NCI-H2196 (cell line): Measurements from ENCODE around the gene GPRIN1.

ENCODE experiments used
- DNase-seq: peaks from one replicate; lab custom pipeline; 2025; ENCODE audit not compliant: unreplicated experiment; lab: John Stamatoyannopoulos, UW

Gene GPRIN1

DNA sequence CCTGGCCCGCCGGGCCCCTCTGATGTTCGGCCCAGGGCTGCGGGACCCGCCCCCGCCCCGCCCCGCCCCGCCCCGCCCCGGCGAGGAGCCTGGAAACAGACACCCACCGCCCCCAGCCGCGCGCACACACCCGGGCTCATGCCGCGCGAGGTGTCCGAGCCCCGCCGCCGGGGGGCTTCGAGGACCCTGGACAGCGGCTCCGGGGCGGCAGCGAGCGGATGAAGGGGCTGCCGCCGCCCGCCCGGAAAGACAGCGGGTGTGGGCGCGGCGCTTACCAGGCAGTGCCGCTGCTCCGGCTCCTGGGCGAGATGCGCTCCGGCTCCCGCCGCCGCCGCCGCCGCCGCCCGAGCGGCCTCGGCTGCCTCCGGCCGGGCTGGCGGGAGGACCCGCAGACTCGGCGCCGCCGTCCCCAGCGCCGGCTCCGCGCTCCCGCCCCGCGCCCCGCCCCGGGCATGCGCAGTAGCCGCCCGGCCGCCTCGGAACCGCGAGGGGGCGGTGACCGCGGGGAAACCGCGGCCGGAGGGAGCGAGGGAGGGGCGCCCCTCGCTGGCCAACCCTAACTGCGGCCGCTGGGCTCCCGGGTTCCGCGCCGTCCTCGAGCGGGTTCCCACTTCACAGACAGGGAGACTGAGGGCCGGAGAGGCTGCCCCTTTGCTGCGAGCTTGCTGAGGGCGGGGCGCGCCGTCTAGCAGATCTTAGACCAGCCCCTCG is at the start of gene GPRIN1:
GPRIN1 (minus strand) TSS at position 433 of the 711 bp plus-strand sequence. CDS start 10,322 bp downstream, outside the sequence.
- peak; percentile 90 for DNase-seq

DNA sequence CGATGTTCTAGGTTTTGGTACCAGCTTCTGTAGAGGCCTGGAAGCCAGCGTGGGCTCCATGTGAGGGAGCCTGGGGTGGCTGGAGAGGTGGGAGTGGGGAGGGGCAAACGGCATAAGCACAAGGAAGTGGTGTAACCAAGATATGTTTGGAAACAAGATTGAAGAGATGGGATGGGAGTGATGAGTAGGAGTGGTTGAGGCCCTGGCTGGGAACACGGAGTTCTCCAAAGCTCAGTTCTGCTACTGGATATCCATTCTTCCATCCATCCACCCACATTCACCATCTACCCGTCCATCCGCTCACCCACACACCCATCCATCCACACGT is 49.5 kb upstream of the GPRIN1 start:
- no peak for DNase-seq

GRCh38 chr5:176658817-176659511 is 49.0 kb upstream of the GPRIN1 start:
- peak; percentile 32 for DNase-seq

DNA sequence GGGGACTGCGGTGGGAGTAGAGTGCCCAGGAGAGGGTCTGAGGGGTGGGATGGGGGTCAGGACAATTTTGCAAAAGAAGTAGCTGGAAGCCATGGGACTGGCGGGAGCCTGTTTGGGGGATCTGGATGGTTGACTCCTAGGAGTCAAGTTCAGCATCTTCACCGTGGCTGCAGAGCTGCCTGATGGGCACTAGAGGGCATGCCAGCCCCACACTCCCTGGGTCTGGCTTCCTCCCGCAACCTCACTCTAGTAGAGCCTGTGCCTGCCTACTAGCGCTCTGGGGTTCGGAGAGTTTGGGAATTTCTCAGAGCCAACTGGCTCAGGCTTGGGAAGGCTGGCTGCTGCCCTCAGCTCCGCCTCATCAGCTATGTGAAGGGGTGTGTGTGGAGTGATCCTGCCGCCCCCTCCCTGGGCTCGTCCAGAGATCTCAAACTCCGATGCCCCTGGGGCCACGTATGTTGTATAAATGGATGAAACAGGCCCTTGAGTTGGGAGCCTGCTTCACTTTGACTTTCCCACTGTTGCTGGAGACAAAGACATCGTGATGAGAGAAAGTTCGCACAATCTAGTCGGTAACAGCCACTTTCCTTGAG is 48.1 kb upstream of the GPRIN1 start:
- DNase-seq, result peak; percentile 79

GRCh38 chr5:176656467-176656990 is 46.6 kb upstream of the GPRIN1 start:
- DNase-seq, result no peak

- DNase-seq, result no peak
Observed at GRCh38 chr5:176654856-176655255, 44.9 kb upstream of the GPRIN1 start.

DNA sequence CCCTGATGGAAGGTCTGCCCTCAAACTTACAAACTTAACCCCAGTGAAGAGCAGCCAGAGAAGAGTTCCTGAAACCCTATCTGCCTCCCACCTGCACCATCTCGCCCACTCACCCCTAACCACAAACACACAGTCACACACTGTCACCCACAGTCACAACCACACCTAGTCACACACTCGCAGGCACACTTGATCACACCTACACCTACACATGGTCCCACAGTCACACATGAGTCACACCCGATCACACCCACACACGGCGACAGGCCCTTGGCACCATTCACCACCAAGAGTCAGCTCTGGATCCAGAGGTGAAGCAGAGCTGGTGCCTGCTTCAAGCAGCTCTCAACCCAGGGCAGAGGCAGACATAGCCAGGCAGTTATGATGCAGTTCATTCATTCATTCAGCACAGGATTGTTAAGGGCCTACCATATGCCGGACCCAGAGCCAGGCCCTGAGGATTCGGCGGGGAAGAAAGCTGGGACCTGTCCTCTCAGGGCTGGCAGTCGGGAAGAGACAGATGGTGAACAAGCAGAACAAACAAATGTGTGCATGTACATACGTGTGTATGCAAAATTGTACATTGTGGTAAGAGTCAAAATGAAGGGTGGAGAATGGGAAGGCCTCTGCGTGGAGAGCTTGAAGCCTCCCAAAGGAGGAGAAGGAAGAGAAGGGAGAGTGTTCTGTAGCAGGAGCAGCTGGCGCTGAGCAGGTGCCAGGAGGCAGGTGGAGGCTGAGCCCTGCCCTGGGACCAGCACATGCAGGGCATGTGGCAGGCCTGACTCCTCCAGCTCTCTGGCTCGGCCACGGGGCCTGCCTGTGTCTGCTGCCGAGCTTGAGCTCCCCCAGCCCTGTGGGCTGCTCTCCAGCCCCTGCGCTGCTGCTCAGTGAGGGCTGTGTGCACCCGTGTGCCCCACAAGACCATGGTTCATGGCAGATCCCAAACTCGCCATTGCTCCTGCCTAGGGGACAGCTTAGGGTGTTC is 43.7 kb upstream of the GPRIN1 start:
- DNase-seq, result peak; percentile 35

DNA sequence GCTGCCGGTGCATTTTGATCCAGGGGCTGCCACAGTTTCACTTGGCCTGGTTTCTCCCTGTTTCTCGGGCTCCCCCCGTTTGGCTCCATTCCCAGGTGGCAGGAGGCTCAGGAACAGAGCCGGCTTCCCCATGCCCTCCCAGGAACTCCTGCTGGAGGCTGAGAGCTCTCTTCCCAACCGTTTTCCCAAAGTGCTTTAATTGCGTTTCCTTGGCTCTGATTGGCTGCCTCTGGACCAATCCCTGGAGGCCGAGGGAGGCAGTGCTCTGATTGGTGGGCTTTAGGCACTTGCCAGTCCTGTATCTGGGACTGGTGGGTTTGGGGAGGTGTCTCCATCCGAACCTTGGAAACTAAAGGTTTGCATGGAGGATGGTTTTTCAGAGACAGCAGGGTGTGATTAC is 42.2 kb upstream of the GPRIN1 start:
- DNase-seq, result no peak

- no peak for DNase-seq
Observed at GRCh38 chr5:176651472-176651980, 41.6 kb upstream of the GPRIN1 start.

GRCh38 chr5:176650354-176650884 is 40.5 kb upstream of the GPRIN1 start:
- DNase-seq, result no peak

DNA sequence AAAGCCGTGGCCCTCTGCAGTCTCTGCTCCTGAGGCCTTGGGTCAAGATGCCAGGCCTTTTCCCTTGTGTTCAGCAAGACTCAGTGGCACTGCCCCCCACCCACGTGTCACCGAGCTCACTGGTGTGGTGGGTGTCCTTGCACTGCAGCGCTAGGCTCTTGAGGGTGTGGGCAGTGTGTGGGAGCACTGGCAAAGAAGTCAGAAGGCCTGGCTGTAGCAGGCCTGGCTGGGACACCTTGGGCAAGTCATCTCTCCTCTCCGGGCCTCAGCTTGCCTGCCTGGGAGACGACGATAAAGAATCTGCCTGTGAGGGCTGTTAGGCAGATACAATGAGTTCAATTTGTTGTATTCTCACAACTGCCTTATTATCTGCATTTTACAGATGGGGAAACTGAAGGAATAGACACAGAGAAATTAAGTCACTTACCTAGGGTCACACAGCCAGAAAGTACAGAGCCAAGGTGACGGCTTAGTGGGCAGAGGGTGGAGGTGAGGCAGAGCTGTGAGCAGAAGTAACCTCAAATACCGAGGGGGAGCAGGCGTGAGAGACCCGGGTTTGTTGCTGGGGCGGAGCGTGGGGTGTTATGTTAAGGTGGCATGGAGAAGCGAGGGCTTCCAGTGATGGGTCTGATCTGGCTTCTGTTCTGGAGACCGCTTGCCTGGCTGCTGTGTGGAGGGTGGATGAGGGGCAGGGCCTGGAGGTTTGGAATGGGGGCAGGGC is 38.7 kb upstream of the GPRIN1 start:
- DNase-seq, result no peak

- DNase-seq, result peak; percentile 18
Observed at GRCh38 chr5:176647843-176648473, 38.0 kb upstream of the GPRIN1 start.

DNA sequence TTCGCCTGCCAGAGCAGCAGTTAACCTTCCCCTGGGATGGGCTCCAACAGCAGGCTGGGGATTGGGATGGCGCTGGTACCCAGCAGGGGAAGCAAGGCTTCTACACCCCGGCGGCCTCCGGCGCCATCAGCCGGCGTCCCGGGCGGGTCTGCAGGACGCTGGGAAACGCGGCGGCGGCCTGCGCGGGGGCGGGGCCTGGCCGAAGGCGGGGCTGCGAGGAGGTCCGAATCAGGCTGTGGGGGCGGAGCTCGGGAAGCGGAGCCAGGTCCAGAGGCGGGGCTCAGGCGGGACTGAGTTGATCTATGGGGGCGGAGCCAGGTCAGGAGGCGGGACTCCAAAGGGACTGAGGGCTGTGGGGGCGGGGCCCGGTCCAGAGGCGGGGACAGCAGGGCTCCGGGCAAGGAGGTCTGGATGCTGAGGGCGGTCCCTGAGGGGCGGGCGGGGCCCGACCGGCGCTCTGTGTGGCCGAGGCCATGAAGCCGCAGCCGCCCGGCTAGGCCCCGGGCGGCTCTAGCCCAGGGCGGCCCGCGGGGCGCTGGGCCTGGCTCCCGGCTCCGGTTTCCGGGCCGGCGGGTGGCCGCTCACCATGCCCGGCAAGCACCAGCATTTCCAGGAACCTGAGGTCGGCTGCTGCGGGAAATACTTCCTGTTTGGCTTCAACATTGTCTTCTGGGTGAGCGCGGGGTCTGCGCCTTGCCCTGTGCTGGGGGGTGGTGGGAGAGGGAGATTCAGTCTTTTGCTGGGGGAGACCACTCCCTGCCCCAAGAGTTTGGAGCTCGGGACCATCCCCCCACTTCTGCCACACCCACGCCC is 37.3 kb upstream of the GPRIN1 start, which contains the start of gene TSPAN17:
TSPAN17 (plus strand) TSS at position 455 of the 813 bp plus-strand sequence; CDS start at position 587, 132 bp downstream.
- peak; percentile 100 for DNase-seq

GRCh38 chr5:176646707-176647029 is 36.7 kb upstream of the GPRIN1 start:
- DNase-seq, result no peak

GRCh38 chr5:176646049-176646706 is 36.2 kb upstream of the GPRIN1 start:
- DNase-seq, result no peak

- DNase-seq, result no peak
Observed at GRCh38 chr5:176644878-176645670, 35.1 kb upstream of the GPRIN1 start.

GRCh38 chr5:176644294-176644693 is 34.3 kb upstream of the GPRIN1 start:
- DNase-seq, result no peak
